Calu3 (cell line): ENCODE measurements around the gene SFSWAP. TPM values are rescaled to one million over a fixed set of nuclear protein-coding genes. Genes with fewer than 3 reads are reported as not detected.

Source experiments
- BruUV-seq: library from RNA; stranded (reverse); fragments of 400-500 nt; replicated peaks from 2 replicates; lab custom pipeline; 2021; lab: Mats Ljungman, UMichigan
- CTCF ChIA-PET: fragments of 300-600 bp; sonication (Branson Sonifier 250); formaldehyde crosslinking; loops from one replicate; lab custom pipeline; 2022; ENCODE audit warnings: antibody characterized with exemption; lab: Charles Lee
- DNase-seq: peaks from one replicate; pipeline ENCODE4 v3.0.0; 2022
- H3K27ac Mint-ChIP-seq: one replicate; pipeline ENCODE4 v1.8.0; 2022; ENCODE audit warnings: mixed read lengths; ENCODE audit not compliant: unreplicated experiment
- H3K27me3 Mint-ChIP-seq: one replicate; pipeline ENCODE4 v1.8.0; 2022; ENCODE audit warnings: mixed read lengths; ENCODE audit not compliant: unreplicated experiment
- H3K36me3 Mint-ChIP-seq: one replicate; pipeline ENCODE4 v1.8.0; 2022; ENCODE audit warnings: mild to moderate bottlenecking, moderate library complexity, mixed read lengths; ENCODE audit not compliant: insufficient read depth, unreplicated experiment
- H3K4me1 Mint-ChIP-seq: one replicate; pipeline ENCODE4 v1.8.0; 2022; ENCODE audit warnings: mild to moderate bottlenecking, low read depth, mixed read lengths; ENCODE audit not compliant: unreplicated experiment
- H3K4me3 Mint-ChIP-seq: one replicate; pipeline ENCODE4 v1.8.0; 2022; ENCODE audit warnings: mild to moderate bottlenecking, low read depth, moderate library complexity, mixed read lengths; ENCODE audit not compliant: unreplicated experiment
- H3K9me3 Mint-ChIP-seq: one replicate; pipeline ENCODE4 v1.8.0; 2022; ENCODE audit warnings: low read depth, mixed read lengths; ENCODE audit not compliant: unreplicated experiment
- CTCF ChIP-seq: fragments of 200-600 bp; IDR thresholded peaks from one replicate; pipeline ENCODE4 v1.8.0; 2022; ENCODE audit warnings: antibody characterized with exemption; ENCODE audit not compliant: unreplicated experiment
- intact Hi-C: fragments of 100-400 bp; cut with micrococcal nuclease; formaldehyde crosslinking; loops from one replicate; pipeline ENCODE4 v1.10.0; 2022; ENCODE audit not compliant: unreplicated experiment
- total RNA-seq: library from RNA; stranded (reverse); gene quantifications from 2 replicates; pipeline ENCODE4 v1.2.3, GENCODE V29; 2022

SFSWAP gene
- total RNA-seq, 1 experiment from 2014 or later = 68.4 TPM

DNA sequence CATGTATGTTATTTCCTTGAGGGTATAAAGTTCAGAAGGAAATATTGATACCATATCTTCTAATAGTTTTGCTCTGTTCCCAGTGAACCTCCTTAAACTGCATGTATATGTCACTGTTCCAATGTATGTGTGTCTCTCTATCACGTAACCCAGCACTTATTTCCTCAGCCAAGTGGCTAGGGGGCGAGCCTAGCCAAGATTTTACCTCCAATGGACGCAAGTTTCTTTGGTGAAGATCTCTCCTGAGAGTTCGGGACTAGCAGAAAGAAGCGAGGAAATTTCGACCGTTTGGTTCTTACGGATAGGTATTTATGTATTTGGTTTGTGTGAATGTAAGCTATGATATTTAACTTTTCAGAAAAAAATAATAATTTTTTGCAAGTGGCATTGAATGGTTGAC, 2.5 kb downstream of the SFSWAP start:
- BruUV-seq = no TSS peak
- TF ChIP-seq CTCF = no peak
- no peak for DNase-seq
- H3K9me3 Mint-ChIP-seq = peaks cover 11% of the 10 kb centered on the region
- peaks cover 10% of the 10 kb centered on the region for H3K27me3 Mint-ChIP-seq
- peaks cover 19% of the 10 kb centered on the region for H3K4me1 Mint-ChIP-seq
- CTCF ChIA-PET = no interaction called here
- no peak overlapping the region for H3K27ac Mint-ChIP-seq
- peaks cover 78% of the 10 kb centered on the region for H3K36me3 Mint-ChIP-seq
- intact Hi-C loops = no loop called here
- H3K4me3 Mint-ChIP-seq = peak overlapping the region; percentile 100

GRCh38 chr12:131714759-131715158, 3.9 kb downstream of the SFSWAP start:
- DNase-seq = no peak
- H3K4me3 Mint-ChIP-seq = no peak overlapping the region
- intact Hi-C loops = no loop called here
- H3K36me3 Mint-ChIP-seq = peaks cover 87% of the 10 kb centered on the region
- no peaks in the 10 kb centered on the region for H3K27me3 Mint-ChIP-seq
- peaks cover under 1% of the 10 kb centered on the region for H3K9me3 Mint-ChIP-seq
- CTCF ChIA-PET = interaction anchor here (0.9 kb wide), 1 partner anchor 23 kb away, joined by 4 read pairs; no protein-coding TSS in a partner anchor
- H3K27ac Mint-ChIP-seq = no peak overlapping the region
- H3K4me1 Mint-ChIP-seq = peaks cover 19% of the 10 kb centered on the region
- no TSS peak for BruUV-seq
- TF ChIP-seq CTCF = no peak

GRCh38 chr12:131716282-131716681, 5.4 kb downstream of the SFSWAP start:
- Mint-ChIP-seq H3K4me1 (peaks cover 19% of the 10 kb centered on the region), H3K36me3 (peaks cover 82% of the 10 kb centered on the region), H3K27ac (no peak overlapping the region), H3K27me3 (no peaks in the 10 kb centered on the region), H3K9me3 (no peaks in the 10 kb centered on the region), H3K4me3 (no peak overlapping the region)
- no peak for DNase-seq
- CTCF ChIA-PET = no interaction called here
- no peak for TF ChIP-seq CTCF
- no TSS peak for BruUV-seq
- intact Hi-C loops = no loop called here

- no peaks in the 10 kb centered on the region for H3K27me3 Mint-ChIP-seq
- no TSS peak for BruUV-seq
- DNase-seq = no peak
- TF ChIP-seq CTCF = no peak
- H3K4me1 Mint-ChIP-seq = no peaks in the 10 kb centered on the region
- H3K36me3 Mint-ChIP-seq = peaks cover 64% of the 10 kb centered on the region
- H3K9me3 Mint-ChIP-seq = no peaks in the 10 kb centered on the region
- H3K27ac Mint-ChIP-seq = no peak overlapping the region
- no peak overlapping the region for H3K4me3 Mint-ChIP-seq
- CTCF ChIA-PET = no interaction called here
- intact Hi-C loops = no loop called here
Measured at GRCh38 chr12:131720241-131720640, 9.4 kb downstream of the SFSWAP start.
